Activated T-helper 1 cell treated with anti-CD3 and anti-CD28 coated beads, Interleukin-12 subunit alpha, Interleukin-12 subunit beta, Interleukin-2, Interleukin-4 antibody, amounts not matched to agents 30 ng/mL and 10 ng/mL and 1 ng/mL, durations not matched to agents 14 hours and 24 hours and 36 hours (primary cell): Measurements from ENCODE around the gene HP1BP3. TPM values are rescaled to one million over a fixed set of nuclear protein-coding genes. Genes with fewer than 3 reads are reported as not detected.

Source experiments
- DNase-seq: peaks from one replicate; pipeline ENCODE4 v3.0.0; 2021; ENCODE audit warnings: low spot score
- H3K27ac Mint-ChIP-seq: one replicate; pipeline ENCODE4 v1.8.0; 2021; ENCODE audit warnings: mild to moderate bottlenecking, mixed read lengths
- H3K27me3 Mint-ChIP-seq: one replicate; pipeline ENCODE4 v1.8.0; 2022; ENCODE audit warnings: mild to moderate bottlenecking, moderate library complexity, mixed read lengths; ENCODE audit not compliant: insufficient read depth
- H3K36me3 Mint-ChIP-seq: one replicate; pipeline ENCODE4 v1.8.0; 2021; ENCODE audit warnings: low read depth, mixed read lengths
- H3K4me1 Mint-ChIP-seq: one replicate; pipeline ENCODE4 v1.8.0; 2021; ENCODE audit warnings: low read depth, mixed read lengths
- H3K4me3 Mint-ChIP-seq: one replicate; pipeline ENCODE4 v1.8.0; 2021; ENCODE audit warnings: mild to moderate bottlenecking, moderate library complexity, mixed read lengths
- H3K9me3 Mint-ChIP-seq: one replicate; pipeline ENCODE4 v1.8.0; 2021; ENCODE audit warnings: mixed read lengths
- intact Hi-C: fragments of 100-400 bp; cut with micrococcal nuclease; formaldehyde crosslinking; loops from one replicate; pipeline ENCODE4 v1.15.1; 2024
- total RNA-seq: library from RNA; stranded (reverse); gene quantifications from 2 replicates; pipeline ENCODE4 v1.2.3, GENCODE V29; 2022

The HP1BP3 gene
- total RNA-seq, 1 donor from 2014 or later, result 220 TPM

- peaks cover 29% of the 10 kb centered on the region for H3K27me3 Mint-ChIP-seq
- H3K9me3 Mint-ChIP-seq, result no peaks in the 10 kb centered on the region
- DNase-seq, result no peak
- H3K36me3 Mint-ChIP-seq, result no peaks in the 10 kb centered on the region
- H3K4me1 Mint-ChIP-seq, result peaks cover 17% of the 10 kb centered on the region
- H3K27ac Mint-ChIP-seq, result no peak overlapping the region
- H3K4me3 Mint-ChIP-seq, result peak overlapping the region; percentile 17
- intact Hi-C loops, result no loop called here
Observed at GRCh38 chr1:20729155-20729931, 57.8 kb downstream of the HP1BP3 start.

- peaks cover 17% of the 10 kb centered on the region for H3K4me1 Mint-ChIP-seq
- H3K27me3 Mint-ChIP-seq, result peaks cover 27% of the 10 kb centered on the region
- no peaks in the 10 kb centered on the region for H3K36me3 Mint-ChIP-seq
- intact Hi-C loops, result no loop called here
- no peak overlapping the region for H3K27ac Mint-ChIP-seq
- H3K4me3 Mint-ChIP-seq, result no peak overlapping the region
- DNase-seq, result no peak
- H3K9me3 Mint-ChIP-seq, result no peaks in the 10 kb centered on the region
Observed at GRCh38 chr1:20728371-20729154, 58.5 kb downstream of the HP1BP3 start.

- peaks cover 11% of the 10 kb centered on the region for H3K4me1 Mint-ChIP-seq
- intact Hi-C loops, result no loop called here
- no peak for DNase-seq
Observed at GRCh38 chr1:20727746-20728316, 59.3 kb downstream of the HP1BP3 start.

GRCh38 chr1:20726932-20727745, 60.0 kb downstream of the HP1BP3 start:
- no peak overlapping the region for H3K4me3 Mint-ChIP-seq
- no peak overlapping the region for H3K27ac Mint-ChIP-seq
- H3K36me3 Mint-ChIP-seq, result no peaks in the 10 kb centered on the region
- no peaks in the 10 kb centered on the region for H3K9me3 Mint-ChIP-seq
- H3K27me3 Mint-ChIP-seq, result peaks cover 23% of the 10 kb centered on the region
- peaks cover 5% of the 10 kb centered on the region for H3K4me1 Mint-ChIP-seq
- intact Hi-C loops, result no loop called here
- no peak for DNase-seq

More at GRCh38 chr1:20727746-20728316, 59.3 kb downstream of the HP1BP3 start:
- H3K27ac Mint-ChIP-seq, result no peak overlapping the region
- H3K27me3 Mint-ChIP-seq, result peaks cover 23% of the 10 kb centered on the region
- H3K36me3 Mint-ChIP-seq, result no peaks in the 10 kb centered on the region
- no peaks in the 10 kb centered on the region for H3K9me3 Mint-ChIP-seq
- H3K4me3 Mint-ChIP-seq, result no peak overlapping the region

GRCh38 chr1:20726118-20726911, 60.8 kb downstream of the HP1BP3 start:
- H3K4me1 Mint-ChIP-seq, result peaks cover 5% of the 10 kb centered on the region
- no peak overlapping the region for H3K27ac Mint-ChIP-seq
- H3K4me3 Mint-ChIP-seq, result no peak overlapping the region
- peaks cover 21% of the 10 kb centered on the region for H3K27me3 Mint-ChIP-seq
- no peaks in the 10 kb centered on the region for H3K9me3 Mint-ChIP-seq
- no peaks in the 10 kb centered on the region for H3K36me3 Mint-ChIP-seq
- intact Hi-C loops, result no loop called here
- no peak for DNase-seq

- no peak for DNase-seq
- Mint-ChIP-seq H3K27me3 (peaks cover 13% of the 10 kb centered on the region), H3K4me3 (no peak overlapping the region), H3K36me3 (no peaks in the 10 kb centered on the region), H3K4me1 (peaks cover 5% of the 10 kb centered on the region), H3K9me3 (no peaks in the 10 kb centered on the region), H3K27ac (no peak overlapping the region)
- intact Hi-C loops, result no loop called here
Observed at GRCh38 chr1:20725189-20726117, 61.7 kb downstream of the HP1BP3 start.

- intact Hi-C loops, result no loop called here
- no peaks in the 10 kb centered on the region for H3K36me3 Mint-ChIP-seq
- no peaks in the 10 kb centered on the region for H3K4me1 Mint-ChIP-seq
- no peaks in the 10 kb centered on the region for H3K9me3 Mint-ChIP-seq
- H3K27ac Mint-ChIP-seq, result no peak overlapping the region
- DNase-seq, result no peak
- peaks cover 9% of the 10 kb centered on the region for H3K27me3 Mint-ChIP-seq
- H3K4me3 Mint-ChIP-seq, result no peak overlapping the region
Observed at GRCh38 chr1:20724364-20725188, 62.5 kb downstream of the HP1BP3 start.

GRCh38 chr1:20723537-20724363, 63.4 kb downstream of the HP1BP3 start:
- Mint-ChIP-seq H3K4me1 (no peaks in the 10 kb centered on the region), H3K9me3 (no peaks in the 10 kb centered on the region), H3K36me3 (no peaks in the 10 kb centered on the region), H3K27ac (no peak overlapping the region), H3K4me3 (no peak overlapping the region), H3K27me3 (peaks cover 11% of the 10 kb centered on the region)
- intact Hi-C loops, result no loop called here
- DNase-seq, result no peak

GRCh38 chr1:20723159-20723536, 64.0 kb downstream of the HP1BP3 start:
- H3K36me3 Mint-ChIP-seq, result no peaks in the 10 kb centered on the region
- no peak overlapping the region for H3K4me3 Mint-ChIP-seq
- H3K27ac Mint-ChIP-seq, result no peak overlapping the region
- no peaks in the 10 kb centered on the region for H3K4me1 Mint-ChIP-seq
- DNase-seq, result no peak
- no peaks in the 10 kb centered on the region for H3K9me3 Mint-ChIP-seq
- intact Hi-C loops, result no loop called here
- H3K27me3 Mint-ChIP-seq, result peaks cover 17% of the 10 kb centered on the region
